Erythroblast (primary cell): ENCODE data around the gene MAGI1.

Experiments used
- GATA1 ChIP-seq: IDR thresholded peaks from 2 replicates; pipeline ENCODE4 v1.6.1; 2011; ENCODE audit warnings: low read depth, mild to moderate bottlenecking, control low read depth, low read length, moderate library complexity
- POLR2A ChIP-seq: IDR thresholded peaks from 2 replicates; pipeline ENCODE4 v1.6.1; 2011; ENCODE audit warnings: mild to moderate bottlenecking, low read length

DNA sequence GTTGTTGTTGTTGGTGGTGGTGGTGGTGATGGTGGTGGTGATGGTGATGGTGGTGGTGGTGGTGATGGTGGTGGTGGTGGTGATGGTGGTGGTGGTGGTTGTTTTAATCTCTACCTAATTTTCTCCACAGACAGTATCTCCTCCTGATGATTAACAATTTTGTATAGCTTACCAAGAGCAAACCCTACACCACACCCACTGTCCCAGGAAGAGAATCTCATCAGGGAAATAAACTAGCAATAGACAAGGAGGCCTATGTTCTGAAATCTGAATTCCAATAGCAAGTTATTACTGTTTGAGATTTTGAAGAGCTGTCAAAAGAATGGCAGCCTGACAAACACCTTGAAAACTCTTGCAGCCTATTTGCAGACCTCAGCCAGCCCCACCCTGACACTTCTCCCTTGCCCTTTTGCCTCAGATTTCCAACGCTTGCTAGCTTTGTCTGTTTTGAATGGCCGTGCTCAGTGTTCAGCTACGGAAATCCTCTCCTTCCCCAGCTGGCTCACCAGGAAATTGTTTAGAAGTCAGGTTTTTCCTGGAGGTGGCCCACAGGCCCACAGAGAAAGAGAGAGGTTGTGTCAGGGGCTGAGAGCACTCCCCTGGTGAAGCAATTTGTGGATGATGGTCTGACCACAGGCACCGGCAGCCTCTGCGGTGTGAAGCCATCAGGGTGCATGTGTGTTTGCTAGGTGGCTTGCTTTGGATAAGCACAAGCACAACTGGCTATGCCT lies 101.6 kb downstream of the MAGI1 start:
- TF ChIP-seq POLR2A (no peak), GATA1 (no peak)
